ENCODE measurements around the gene ZNF462.
A peak's percentile ranks its signal among the peaks of the same experiment; 100 is the strongest.

The ZNF462 gene

GRCh38 chr9:106892632-106893031 lies 29.7 kb downstream of the ZNF462 start:
- TF ChIP-seq TEAD4 (IDR thresholded peaks at IDR 0.05) (peak; percentile 73), NFIC (IDR thresholded peaks at IDR 0.05) (no peak), YY1 (IDR thresholded peaks at IDR 0.05; ENCODE audit: low read depth) (0 out of 2 replicates have a peak, but pooled peaks have one; percentile 21)

GRCh38 chr9:106893088-106893487 lies 30.1 kb downstream of the ZNF462 start:
- no peak for TF ChIP-seq FOXM1 (IDR thresholded peaks at IDR 0.05; ENCODE audit: borderline replicate concordance, low read depth)
- TF ChIP-seq ZBTB7A (IDR thresholded peaks at IDR 0.05; ENCODE audit: low read depth): no peak
- TF ChIP-seq REST (IDR thresholded peaks at IDR 0.05; ENCODE audit: low read depth): no peak
- TF ChIP-seq TCF12 (IDR thresholded peaks at IDR 0.05; ENCODE audit: low read depth): no peak
- TF ChIP-seq TEAD4 (IDR thresholded peaks at IDR 0.05): no peak
- TF ChIP-seq RAD21 (IDR thresholded peaks at IDR 0.05; ENCODE audit: low read depth): no peak
- no peak for TF ChIP-seq EGR1 (IDR thresholded peaks at IDR 0.05)
- no peak for TF ChIP-seq USF1 (IDR thresholded peaks at IDR 0.05)
- no peak for TF ChIP-seq CREB1 (IDR thresholded peaks at IDR 0.05; ENCODE audit: low read depth)
- TF ChIP-seq YY1 (IDR thresholded peaks at IDR 0.05; ENCODE audit: low read depth): no peak
- no peak for TF ChIP-seq NFIC (IDR thresholded peaks at IDR 0.05)
- TF ChIP-seq MAX (IDR thresholded peaks at IDR 0.05): no peak
- no peak for TF ChIP-seq EP300 (IDR thresholded peaks at IDR 0.05; ENCODE audit: borderline replicate concordance)

GRCh38 chr9:106896695-106897094 lies 33.7 kb downstream of the ZNF462 start:
- no peak for TF ChIP-seq CREB1 (IDR thresholded peaks at IDR 0.05; ENCODE audit: low read depth)
- TF ChIP-seq YY1 (IDR thresholded peaks at IDR 0.05; ENCODE audit: low read depth): no peak
- TF ChIP-seq NFIC (IDR thresholded peaks at IDR 0.05): no peak
- TF ChIP-seq ZBTB7A (IDR thresholded peaks at IDR 0.05; ENCODE audit: low read depth): no peak
- TF ChIP-seq USF1 (IDR thresholded peaks at IDR 0.05): no peak
- TF ChIP-seq EGR1 (IDR thresholded peaks at IDR 0.05): no peak
- TF ChIP-seq TEAD4 (IDR thresholded peaks at IDR 0.05): no peak
- no peak for TF ChIP-seq REST (IDR thresholded peaks at IDR 0.05; ENCODE audit: low read depth)
- no peak for TF ChIP-seq CEBPB (IDR thresholded peaks at IDR 0.05)
- no peak for TF ChIP-seq EP300 (IDR thresholded peaks at IDR 0.05; ENCODE audit: borderline replicate concordance)
- no peak for TF ChIP-seq TAF1 (IDR thresholded peaks at IDR 0.05; ENCODE audit: low read depth)
- TF ChIP-seq RAD21 (IDR thresholded peaks at IDR 0.05; ENCODE audit: low read depth): no peak
- no peak for TF ChIP-seq MAX (IDR thresholded peaks at IDR 0.05)
- no peak for TF ChIP-seq FOXM1 (IDR thresholded peaks at IDR 0.05; ENCODE audit: borderline replicate concordance, low read depth)
- TF ChIP-seq TCF12 (IDR thresholded peaks at IDR 0.05; ENCODE audit: low read depth): no peak

GRCh38 chr9:106897236-106897635 lies 34.3 kb downstream of the ZNF462 start:
- TF ChIP-seq MAX (IDR thresholded peaks at IDR 0.05) (no peak), NFIC (IDR thresholded peaks at IDR 0.05) (no peak), TAF1 (IDR thresholded peaks at IDR 0.05; ENCODE audit: low read depth) (no peak), USF1 (IDR thresholded peaks at IDR 0.05) (no peak), YY1 (IDR thresholded peaks at IDR 0.05; ENCODE audit: low read depth) (no peak), FOXM1 (IDR thresholded peaks at IDR 0.05; ENCODE audit: borderline replicate concordance, low read depth) (no peak), EGR1 (IDR thresholded peaks at IDR 0.05) (no peak)

- TF ChIP-seq EP300 (IDR thresholded peaks at IDR 0.05; ENCODE audit: borderline replicate concordance): no peak
- TF ChIP-seq FOXM1 (IDR thresholded peaks at IDR 0.05; ENCODE audit: borderline replicate concordance, low read depth): no peak
- no peak for TF ChIP-seq CREB1 (IDR thresholded peaks at IDR 0.05; ENCODE audit: low read depth)
- TF ChIP-seq TAF1 (IDR thresholded peaks at IDR 0.05; ENCODE audit: low read depth): no peak
- no peak for TF ChIP-seq EGR1 (IDR thresholded peaks at IDR 0.05)
- TF ChIP-seq REST (IDR thresholded peaks at IDR 0.05; ENCODE audit: low read depth): no peak
- TF ChIP-seq YY1 (IDR thresholded peaks at IDR 0.05; ENCODE audit: low read depth): no peak
- no peak for TF ChIP-seq CEBPB (IDR thresholded peaks at IDR 0.05)
- no peak for TF ChIP-seq ZBTB7A (IDR thresholded peaks at IDR 0.05; ENCODE audit: low read depth)
- no peak for TF ChIP-seq TCF12 (IDR thresholded peaks at IDR 0.05; ENCODE audit: low read depth)
- no peak for TF ChIP-seq RAD21 (IDR thresholded peaks at IDR 0.05; ENCODE audit: low read depth)
These were observed 34.8 kb downstream of the ZNF462 start for GRCh38 chr9:106897751-106898150.

Data from Ishikawa (cell line).